Activated T-cell treated with anti-CD3 and anti-CD28 coated beads for 24 hours (primary cell): ENCODE results near the gene LPAR3.

ENCODE experiments used
- DNase-seq: peaks from one replicate; pipeline ENCODE4 v3.0.0-alpha.2; 2020; ENCODE audit warnings: low read depth

Gene LPAR3

GRCh38 chr1:84857906-84858305 is 35.1 kb downstream of the LPAR3 start:
- no peak for DNase-seq

GRCh38 chr1:84856726-84857270 is 36.2 kb downstream of the LPAR3 start:
- no peak for DNase-seq

- DNase-seq, result no peak
These were observed 37.0 kb downstream of the LPAR3 start for GRCh38 chr1:84855691-84856630.

- no peak for DNase-seq
These were observed 37.8 kb downstream of the LPAR3 start for GRCh38 chr1:84855168-84855567.

- peak; percentile 36 for DNase-seq
These were observed 39.0 kb downstream of the LPAR3 start for GRCh38 chr1:84853741-84854721.

GRCh38 chr1:84851839-84852238 is 41.2 kb downstream of the LPAR3 start:
- DNase-seq, result no peak

- DNase-seq, result no peak
These were observed 43.5 kb downstream of the LPAR3 start for GRCh38 chr1:84849357-84849975.

- DNase-seq, result no peak
These were observed 45.5 kb downstream of the LPAR3 start for GRCh38 chr1:84847253-84848250.

GRCh38 chr1:84846387-84846786 is 46.6 kb downstream of the LPAR3 start:
- no peak for DNase-seq

GRCh38 chr1:84845357-84845756 is 47.6 kb downstream of the LPAR3 start:
- no peak for DNase-seq

GRCh38 chr1:84844094-84844493 is 48.9 kb downstream of the LPAR3 start:
- DNase-seq, result no peak

GRCh38 chr1:84842748-84843231 is 50.2 kb downstream of the LPAR3 start:
- DNase-seq, result no peak

- DNase-seq, result no peak
These were observed 51.0 kb downstream of the LPAR3 start for GRCh38 chr1:84841971-84842370.

- DNase-seq, result no peak
These were observed 52.7 kb downstream of the LPAR3 start for GRCh38 chr1:84840346-84840745.

GRCh38 chr1:84839544-84839943 is 53.5 kb downstream of the LPAR3 start:
- DNase-seq, result no peak

GRCh38 chr1:84836145-84836544 is 56.9 kb downstream of the LPAR3 start:
- no peak for DNase-seq

- DNase-seq, result no peak
These were observed 57.8 kb downstream of the LPAR3 start for GRCh38 chr1:84835169-84835568.

- no peak for DNase-seq
These were observed 58.5 kb downstream of the LPAR3 start for GRCh38 chr1:84834419-84835064.

GRCh38 chr1:84833194-84833593 is 59.8 kb downstream of the LPAR3 start:
- DNase-seq, result no peak

GRCh38 chr1:84830136-84830535 is 62.9 kb downstream of the LPAR3 start:
- no peak for DNase-seq
